Nucleus accumbens (tissue), 56 donors: ENCODE measurements around the gene FGD5.

ENCODE experiments used
- DNase-seq, 56 donors: peaks; one replicate each; lab custom pipeline; 2025; lab: John Stamatoyannopoulos, UW

FGD5 gene

DNA sequence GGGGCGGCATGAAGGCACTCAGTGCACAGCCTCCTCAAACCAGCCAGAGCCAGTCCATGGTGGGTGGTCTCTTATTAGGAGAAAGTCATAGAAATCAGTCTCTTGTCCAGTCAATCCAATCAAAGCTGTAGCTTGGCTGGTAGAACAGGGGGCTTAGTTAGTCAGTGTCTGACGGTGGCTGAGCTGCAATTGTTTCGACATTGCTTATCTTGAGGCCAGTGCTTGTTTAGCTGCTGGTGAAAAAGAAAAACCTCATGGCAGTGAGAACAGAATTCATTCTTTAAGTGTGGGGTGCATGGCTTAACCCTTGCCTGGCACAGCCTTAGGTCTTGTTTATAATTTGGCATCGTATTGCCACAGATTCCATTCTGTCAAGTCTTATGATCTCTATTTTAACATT is 53.9 kb downstream of the FGD5 start:
- no peak for DNase-seq

DNA sequence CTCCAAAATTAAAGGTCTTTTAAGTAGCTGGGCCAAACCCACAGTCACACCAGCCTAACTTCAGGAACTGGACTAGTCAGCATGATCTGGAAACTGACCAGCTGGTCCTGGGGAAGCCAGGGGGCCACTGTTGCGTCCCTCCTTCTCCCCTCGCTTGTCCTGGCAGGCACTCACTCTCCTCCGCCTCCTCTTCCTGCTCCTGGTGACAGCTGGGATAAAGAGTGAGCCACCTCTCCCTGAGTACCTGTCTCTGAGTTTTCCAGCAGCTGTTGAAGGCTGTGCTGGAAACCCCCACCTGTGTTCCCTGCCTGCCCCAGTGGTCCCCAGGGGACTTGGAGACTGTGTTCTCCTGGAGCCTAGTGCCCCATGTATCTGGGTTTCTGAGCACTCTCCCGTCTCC is 56.0 kb downstream of the FGD5 start:
- no peak for DNase-seq

DNA sequence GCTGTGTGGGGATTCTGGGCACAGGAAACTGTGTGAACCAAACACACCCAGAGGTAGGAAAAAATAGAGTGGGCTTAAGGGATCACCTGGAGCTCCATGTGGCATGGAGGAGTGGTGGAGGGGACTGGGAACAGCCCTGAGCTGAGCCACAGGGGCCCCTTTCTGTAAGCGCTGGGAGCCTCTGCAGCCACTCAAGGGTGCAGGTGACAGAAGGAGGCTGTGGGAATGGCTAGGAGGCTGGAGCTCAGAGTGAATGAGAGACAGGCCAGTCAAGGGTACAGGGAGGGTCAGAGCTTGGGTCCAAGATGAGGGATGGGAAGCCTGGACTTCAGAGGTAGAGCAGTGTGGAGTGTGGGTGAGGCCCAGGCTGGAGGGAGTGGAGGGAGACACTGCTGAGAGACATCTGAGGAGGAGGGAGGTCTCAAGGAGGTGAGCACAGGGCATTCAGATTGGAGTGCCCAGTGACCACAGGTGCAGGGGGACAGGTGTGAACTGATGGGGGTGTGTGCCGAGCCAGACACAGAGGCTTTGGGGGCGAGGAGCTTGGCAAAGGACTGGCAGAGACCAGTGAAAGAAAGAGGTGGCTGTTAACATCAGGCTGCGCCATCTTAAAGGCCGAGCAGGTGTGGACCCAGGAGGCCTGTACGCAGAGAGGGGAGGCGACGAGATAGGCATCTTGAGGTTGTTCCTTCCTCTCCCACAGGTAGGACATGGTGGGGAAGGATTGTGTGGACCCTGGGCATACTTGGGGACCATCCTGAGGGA is 56.8 kb downstream of the FGD5 start:
- no peak for DNase-seq

DNA sequence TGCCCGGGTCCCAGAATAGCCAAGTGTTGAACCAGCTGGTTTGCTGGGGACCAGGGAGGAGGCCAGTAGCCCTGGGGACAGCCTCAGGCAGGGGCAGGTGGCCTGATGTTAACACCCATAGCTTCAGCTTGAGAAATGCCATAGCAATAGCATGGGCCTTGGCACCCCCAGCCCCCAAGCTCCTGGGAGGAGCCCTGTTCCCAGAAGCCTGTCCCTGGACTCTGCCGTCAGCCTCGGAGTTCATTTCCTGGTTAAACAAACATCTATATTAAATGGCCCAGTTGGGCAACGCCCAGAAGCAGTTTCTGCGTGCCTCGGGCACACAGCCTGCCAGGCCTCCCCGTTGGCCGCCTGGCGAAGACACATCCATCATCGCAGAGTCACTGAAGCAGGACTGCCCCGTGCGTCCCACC is 58.2 kb downstream of the FGD5 start:
- DNase-seq: no peak

DNA sequence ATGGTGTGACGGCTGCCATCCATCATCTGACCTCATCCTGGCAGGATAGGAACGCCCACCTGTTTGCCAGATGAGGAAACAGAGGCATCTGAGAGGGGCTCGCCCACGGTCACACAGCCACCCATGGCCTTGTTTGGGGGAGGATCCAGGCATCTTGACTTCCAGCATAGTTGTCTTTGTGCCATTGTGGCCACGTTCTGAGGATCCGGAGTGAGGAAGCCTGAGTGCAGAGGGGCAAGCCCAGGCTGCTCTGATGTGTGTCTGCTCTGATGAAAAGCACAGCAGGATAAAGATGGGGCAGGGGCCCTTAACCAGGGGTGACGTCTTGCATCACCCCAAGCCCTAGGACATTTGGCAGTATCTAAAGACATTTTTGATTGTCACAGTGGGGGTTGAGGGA is 58.7 kb downstream of the FGD5 start:
- DNase-seq: no peak

DNA sequence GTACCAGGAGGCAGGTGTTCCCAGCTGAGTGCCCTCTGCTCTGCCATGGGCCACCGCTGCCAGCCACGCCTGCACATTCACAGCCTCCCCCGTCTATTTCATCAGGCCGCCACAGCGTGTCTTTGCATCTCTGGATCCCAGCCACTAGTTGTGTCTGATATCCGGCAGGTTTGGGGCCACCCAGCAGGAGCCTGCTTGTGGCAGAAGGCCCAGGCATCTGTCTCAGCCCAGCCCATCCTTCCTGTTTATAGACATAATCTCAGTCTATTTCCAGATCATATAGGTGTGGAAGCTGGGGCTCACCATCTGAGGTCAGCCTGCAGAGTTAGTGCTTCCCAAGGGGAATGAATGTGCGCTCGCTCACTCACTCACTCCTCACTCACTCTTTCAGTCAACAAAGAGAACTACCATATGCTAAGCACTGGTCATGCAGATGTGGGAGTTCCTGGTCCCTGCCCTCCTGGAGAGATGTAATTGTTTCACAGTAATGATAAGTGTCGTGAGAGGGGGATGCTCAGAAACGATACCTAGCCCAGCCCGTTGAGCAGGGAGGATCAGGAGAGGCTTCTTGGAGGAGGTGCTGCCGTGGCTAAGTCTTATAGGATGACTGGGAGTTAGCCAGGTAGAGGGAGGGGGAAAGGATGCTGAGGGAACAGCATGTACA is 60.6 kb downstream of the FGD5 start:
- no peak for DNase-seq

DNA sequence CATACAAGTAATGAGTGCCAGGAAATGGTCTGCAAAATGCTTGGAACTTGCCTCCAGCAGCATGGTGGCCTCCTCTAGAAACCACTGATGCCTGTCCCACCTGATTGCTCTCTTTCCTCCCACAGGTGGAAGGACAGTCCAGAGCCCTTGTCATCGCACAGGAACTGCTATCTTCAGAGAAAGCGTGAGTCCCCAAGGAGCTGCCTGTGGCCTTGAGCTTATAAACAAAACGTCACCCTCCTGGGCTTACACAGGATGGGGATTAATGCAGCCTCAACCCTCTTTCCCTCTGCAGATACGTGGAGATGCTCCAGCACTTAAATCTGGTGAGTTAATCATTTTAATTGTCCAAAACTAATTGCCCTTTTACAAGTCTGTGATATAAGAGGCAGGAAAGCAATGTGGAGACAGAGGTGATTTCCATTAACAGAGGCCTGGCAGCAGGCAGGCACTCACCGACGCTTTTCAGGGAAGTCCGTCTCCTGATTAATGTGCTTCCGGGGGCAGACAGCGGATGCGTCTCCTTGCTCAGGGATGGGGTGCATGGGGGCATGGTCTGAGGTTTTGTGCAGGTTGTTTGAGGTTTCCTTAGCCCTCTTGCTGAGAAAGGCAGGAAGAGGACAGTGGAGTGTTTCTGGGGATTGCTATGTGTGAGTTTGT is 61.8 kb downstream of the FGD5 start:
- DNase-seq: no peak

DNA sequence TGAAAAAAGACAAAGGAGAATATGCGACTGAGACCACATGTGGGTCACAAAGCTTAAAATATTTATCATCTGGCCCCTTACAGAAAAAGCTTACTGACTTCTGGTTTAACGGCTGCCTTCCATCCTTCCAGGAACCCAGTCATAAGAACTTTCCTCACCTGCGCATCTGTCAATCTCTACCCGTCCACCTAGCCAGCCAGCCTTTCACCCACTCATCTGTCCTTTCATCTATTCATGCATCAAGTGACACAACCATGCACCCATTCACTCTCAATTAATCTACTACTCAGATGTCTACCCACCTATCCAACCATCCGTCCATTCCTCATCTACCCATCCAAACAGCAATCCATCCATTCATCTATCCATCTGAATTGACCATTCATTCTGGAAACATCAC is 64.5 kb downstream of the FGD5 start:
- no peak for DNase-seq

DNA sequence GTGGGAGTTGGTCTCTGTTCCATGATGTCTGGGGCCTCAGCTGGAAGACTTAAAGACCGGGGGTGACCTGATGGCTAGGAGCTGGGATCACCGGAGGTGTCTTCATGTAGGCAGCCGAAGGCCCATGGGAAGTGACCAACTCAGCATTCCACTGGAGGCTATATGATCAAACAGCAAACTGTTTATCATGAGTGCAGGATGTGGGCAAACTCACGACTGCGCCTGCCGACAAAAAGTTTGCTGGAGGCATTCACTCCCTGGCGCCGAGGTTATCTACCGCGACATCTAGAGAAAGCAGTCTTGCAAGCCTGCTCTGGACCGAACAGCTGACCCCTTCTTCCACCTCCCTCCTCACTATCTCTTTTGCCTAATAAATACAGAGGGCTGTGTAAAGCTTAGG is 65.9 kb downstream of the FGD5 start:
- no peak for DNase-seq

DNA sequence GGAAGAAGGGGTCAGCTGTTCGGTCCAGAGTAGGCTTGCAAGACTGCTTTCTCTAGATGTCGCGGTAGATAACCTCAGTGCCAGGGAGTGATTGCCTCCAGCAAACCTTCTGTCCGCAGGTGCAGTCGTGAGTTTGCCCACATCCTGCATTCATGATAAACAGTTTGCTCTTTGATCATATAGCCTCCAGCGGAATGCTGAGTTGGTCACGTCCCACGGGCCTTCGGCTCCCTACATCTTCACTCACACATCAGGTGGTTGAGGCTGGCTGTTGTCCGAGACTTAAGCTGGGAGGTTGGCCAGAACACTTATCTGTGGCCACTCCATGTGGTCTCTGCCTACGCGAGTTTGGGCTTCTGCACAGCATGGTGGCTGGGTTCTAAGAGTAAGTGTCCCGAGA is 66.5 kb downstream of the FGD5 start:
- DNase-seq: no peak

DNA sequence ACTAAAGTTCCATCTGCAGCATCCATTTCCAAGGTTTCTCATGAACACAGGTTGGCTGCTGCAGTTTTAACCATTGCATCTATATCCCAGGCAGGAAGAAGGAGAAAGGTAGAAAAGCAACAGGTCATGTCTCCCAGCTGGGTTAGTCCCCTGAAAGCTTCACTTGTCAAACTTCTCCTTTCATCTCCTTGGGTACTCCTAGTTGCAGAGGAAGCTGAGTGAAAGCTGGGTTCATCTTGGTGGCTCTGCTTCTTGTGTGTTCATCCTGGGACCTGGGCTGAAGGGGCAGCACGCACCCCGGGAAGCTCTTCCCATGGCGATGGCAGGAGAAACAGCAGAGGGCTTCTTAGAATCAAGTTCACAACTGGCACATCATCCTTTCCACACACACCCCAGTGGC is 67.3 kb downstream of the FGD5 start:
- no peak for DNase-seq

DNA sequence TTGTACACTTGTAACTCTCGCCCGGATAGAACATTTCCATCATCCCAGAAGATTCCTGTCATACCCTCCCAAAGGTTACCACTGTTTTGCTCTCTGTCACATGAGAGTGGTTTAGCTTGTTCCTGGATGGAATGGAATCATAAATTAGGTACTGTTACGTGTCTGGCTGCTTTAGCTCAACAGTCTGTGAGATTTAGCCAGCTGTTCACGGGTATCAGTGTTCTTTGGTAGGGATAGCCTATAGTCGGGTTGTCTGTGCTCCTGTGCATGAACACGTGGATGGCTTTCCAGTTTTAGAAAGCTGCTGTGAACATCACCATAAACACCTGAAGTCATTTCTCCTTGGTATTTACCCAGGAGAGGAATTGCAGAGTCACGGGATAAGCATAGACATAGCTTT is 70.4 kb downstream of the FGD5 start:
- DNase-seq: no peak

DNA sequence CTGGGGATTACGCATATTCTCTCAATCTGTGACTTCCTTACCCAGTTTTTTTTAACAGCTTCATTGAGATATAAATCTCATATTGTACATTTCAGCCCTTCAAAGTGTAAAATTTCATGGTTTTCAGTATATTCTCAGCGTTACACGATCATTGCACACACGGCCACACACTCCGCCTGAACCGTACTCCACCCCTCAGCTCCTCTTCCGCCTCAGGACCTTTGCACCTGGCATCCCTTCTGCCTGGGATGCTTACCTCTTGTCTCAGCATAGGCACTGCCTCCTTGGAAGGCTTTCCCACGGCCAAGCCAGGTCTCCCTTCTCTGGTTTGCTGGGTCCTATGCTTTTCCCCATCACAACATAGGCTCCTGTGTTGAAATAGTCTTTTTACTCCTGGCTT is 71.2 kb downstream of the FGD5 start:
- no peak for DNase-seq

DNA sequence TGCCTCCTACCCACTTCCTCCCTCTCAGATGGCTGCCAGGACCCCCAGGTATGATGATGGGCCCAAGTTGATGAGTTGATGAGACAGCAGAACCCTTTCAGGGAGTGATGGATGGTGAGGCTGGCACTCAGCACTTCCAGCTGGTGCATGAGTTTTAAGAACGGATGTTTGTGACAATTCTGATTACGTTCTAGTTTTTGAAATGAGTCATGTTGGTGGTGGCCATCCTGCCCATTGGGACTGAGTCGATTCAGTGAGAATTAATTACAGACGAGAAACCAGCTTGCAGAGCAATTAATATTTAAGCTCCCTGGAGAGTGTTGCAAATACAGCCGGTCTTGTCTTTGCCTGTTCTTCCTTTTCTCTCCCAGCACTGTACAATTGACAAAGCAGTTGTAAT is 71.7 kb downstream of the FGD5 start:
- DNase-seq: no peak

DNA sequence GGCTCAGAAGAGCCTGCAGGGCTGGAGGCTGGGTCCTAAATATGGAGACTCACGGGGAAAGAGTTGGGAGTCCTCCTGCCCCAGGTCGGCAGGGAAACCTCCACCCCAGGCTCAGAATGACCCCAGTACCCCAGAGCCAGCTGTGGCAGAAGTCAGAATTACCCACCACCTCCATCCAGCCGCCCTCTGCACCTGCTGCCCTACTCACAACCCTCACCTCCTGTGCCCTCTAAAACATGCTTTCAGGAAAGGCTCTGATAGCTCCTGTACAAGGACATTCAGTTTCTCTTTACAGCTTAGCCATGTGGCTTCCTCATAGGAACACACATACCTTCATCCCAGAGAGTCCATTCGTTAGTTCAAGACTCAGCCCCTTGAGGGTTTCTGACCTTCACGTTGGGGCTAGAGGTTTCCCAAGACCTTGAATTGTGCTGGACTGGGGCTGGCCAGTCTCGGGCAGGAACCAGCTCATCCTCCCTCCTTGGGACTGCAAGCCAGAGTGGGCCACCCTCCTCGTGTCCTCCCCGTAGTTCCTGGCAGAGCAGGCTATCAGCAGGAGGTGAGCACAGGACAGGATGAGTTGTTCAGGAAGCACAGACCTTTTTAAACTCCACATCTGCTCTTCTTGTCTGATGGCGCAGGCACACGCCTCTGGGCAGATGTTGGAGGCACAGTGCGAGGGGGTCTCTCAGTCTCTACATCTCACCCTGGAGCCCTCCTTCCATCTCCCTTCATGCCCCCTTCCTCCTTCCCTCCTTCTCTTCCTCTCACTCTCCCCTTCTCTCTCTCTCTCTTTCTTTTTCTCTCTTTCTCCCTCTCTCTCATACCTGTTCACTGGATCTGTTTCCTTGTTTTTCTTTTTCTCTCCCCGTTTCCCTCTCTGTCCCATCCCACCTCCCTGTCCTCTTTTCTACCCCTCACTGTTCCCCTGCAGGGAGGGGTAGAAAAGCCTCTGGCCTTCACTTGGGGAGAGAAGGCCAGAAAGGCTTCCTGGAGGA is 72.7 kb downstream of the FGD5 start:
- DNase-seq: no peak

DNA sequence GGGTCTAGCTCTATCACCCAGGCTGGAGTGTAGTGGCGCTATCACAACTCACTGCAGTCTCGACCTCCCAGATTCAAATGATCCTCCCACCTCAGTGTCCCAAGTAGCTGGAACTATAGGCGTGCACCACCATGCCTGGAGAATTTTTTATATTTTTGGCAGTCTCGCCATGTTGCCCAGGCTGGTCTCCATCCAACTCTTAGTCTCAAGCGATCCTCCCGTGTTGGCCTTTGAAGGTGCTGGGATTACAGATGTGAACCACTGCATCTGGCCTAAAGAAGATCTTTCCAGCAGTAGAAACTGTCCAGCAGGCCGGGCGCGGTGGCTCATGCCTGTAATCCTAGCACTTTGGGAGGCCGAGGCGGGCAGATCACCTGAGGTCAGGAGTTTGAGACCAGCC is 73.5 kb downstream of the FGD5 start:
- no peak for DNase-seq

DNA sequence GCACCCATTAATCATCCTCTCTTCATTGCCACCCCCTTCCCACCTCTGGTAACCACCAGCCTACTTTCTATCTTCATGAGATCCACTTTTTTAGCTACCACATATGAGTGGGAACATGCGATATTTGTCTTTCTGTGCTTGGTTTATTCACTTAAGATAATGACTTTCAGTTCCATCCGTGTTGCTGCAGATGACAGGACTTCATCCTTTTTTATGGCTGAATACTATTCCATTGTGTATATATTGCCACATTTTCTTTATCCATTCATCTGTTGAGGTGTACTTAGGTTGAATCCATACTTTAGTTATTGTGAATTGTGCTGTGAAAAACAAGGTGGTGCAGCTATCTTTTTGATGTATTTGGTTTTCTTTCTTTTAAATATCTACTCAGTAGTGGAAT is 75.3 kb downstream of the FGD5 start:
- DNase-seq: no peak

DNA sequence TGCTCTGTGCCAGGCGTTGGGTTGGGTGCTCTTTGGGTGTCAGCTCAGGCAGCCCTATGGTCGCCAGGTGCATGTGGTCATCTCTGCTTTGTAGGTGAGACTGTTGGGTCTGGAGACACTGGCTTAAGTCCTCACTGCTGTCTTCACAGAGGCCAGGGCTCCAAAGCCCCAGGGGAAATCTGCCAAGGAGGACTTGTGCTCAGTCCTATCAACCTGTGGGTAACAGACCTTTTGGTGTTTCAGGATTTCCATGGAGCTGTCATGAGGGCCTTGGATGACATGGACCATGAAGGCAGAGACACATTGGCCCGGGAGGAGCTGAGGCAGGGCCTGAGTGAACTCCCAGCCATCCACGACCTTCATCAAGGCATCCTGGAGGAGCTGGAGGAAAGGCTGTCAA is 78.5 kb downstream of the FGD5 start:
- DNase-seq: no peak

DNA sequence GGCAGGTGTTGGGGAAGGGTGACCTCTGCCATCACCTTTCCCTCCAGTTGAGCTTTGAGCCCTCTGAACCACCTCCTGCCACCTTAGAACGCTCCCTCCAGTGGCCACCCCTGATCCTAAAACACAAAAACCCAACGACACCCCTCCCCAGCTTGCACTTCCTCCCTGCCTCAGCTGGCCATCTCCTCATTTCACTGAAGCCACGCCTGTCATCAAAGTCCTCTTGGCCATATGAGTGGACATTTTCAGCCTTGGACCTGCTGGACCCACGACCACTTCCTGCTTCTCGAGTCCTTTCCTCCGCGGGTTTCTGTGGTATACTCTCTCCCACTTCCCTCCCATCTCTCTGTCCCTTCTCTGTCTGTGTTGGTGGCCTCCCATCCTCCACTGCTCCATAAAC is 80.2 kb downstream of the FGD5 start:
- no peak for DNase-seq

DNA sequence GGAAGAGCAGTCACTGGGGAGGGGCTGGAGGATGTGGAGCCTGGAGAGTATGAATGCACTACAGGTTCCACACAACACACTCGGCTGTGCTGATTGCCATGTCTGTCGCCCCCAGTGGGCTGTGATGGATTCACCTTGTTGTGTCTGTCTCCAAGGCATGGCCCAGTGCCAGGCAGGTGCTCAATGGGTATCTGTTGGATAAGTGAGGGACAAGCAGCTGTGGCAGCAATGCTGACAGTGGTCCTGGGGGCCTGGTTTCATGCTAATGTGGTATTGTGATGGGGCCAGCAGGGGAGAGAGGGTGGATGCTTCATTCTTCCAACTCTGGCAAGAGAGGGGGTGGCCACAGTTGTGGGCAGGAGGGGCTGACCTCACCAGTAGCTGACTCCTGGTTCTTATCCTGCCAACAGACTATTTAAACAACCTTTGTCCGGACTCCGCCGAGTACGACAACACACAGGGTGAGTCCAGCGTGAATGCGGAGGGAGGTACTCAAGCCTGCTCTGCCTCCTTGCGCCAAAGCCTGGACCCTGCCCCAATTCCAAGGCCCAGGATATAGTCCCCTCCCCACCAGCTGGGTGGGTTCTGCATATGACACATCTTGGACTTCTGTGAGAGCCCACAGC is 81.3 kb downstream of the FGD5 start:
- no peak for DNase-seq
